HG03064 (cell line): Measurements from ENCODE around the gene NAA80.
"Not testable (repeated sequence)": the region's sequence is repeated elsewhere in the genome, so short reads cannot be mapped to it uniquely, and the experiment has no call there.

ENCODE experiments used
- ATAC-seq: cut with Tn5 transposase; IDR thresholded peaks from one replicate; pipeline ENCODE4 v1.9.1; 2021; ENCODE audit warnings: low read depth; ENCODE audit not compliant: unreplicated experiment

The NAA80 gene

GRCh38 chr3:50272911-50273688 is 26.1 kb downstream of the NAA80 start:
- peak; percentile 67 for ATAC-seq

DNA sequence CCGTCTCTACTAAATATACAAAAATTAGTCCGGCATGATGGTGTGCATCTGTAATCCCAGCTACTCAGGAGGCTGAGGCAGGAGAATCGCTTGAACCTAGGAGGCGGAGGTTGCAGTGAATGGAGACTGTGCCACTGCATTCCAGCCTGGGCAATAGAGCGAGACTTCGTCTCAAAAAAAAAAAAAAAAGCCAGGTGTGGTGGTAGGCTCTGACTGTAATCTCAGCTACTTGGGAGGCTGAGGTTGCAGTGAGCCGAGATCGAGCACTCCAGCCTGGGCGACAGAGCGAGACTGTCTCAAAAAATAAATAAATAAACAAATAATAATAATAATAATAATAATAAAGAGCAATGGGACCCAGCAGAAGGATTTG is 26.7 kb downstream of the NAA80 start:
- not testable (repeated sequence) for ATAC-seq

DNA sequence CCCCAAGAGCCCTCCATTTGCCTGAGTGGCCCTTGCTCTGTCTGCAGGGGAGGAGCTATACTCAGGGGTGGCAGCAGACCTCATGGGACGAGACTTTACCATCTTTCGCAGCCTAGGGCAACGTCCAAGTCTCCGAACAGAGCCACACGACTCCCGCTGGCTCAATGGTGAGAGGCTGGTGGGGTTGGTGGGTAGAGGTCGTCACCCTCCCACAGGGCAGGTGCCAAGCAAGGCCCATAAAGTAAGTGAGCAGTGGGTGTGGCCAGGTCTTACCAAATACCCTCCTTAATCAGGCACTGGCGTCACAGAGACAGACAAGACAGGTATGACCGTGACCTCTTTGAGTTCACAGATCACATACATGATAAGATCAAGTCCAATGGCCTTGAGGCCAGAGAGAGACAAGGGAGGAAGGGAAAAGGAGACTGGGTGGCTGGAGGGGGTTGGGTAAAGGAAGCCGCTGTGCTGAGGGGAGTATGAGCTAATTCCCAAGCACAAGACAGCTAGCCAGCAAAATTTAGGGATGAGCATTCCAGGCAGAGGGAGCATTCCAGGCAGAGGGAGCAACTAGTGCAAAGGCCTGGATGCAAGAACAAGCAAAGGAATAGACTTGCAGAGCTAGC is 27.8 kb downstream of the NAA80 start:
- ATAC-seq, result no peak

GRCh38 chr3:50270422-50271224 is 28.6 kb downstream of the NAA80 start:
- ATAC-seq, result no peak

DNA sequence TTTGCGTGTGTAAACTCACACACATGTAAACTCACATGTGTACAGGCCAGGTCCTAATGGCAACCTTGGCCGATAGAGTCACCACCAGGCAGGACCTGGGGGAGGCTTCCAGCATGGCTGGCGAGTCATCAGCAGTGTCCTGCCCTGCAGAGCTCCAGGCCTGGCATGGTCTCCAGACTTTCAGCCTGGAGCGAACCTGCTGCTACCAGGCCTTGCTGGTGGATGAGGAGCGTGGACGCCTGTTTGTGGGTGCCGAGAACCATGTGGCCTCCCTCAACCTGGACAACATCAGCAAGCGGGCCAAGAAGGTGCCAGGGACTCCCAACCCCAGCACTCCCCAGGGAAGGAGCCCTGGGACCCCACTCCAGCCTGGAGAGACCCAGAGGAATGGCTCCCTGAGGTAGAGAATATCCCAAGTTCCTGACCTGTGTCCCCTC is 29.2 kb downstream of the NAA80 start:
- ATAC-seq, result no peak

DNA sequence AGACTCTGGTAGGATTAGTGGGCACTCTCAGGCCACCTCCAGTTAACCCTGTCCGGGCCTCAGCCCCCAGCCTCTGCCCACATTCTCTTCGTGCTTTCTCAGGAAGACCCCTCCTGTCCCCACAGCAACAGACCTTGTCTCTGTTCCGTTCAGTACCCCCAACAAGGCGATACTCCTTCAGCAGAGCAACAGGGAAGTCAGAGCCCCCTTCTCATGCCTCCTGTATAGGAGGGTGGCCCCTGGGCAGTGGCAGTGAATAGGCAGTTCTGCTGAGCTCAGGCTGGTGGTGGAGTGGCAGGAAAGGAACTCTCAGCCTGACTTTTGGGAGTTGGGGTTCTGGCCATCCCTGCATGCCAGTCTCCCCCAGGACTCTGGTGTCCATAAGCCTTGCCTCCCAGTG is 29.7 kb downstream of the NAA80 start:
- ATAC-seq, result no peak

GRCh38 chr3:50268703-50269451 is 30.3 kb downstream of the NAA80 start, which contains the start of gene SEMA3B:
Gene SEMA3B, plus strand, starts transcription at chr3:50269147. Its CDS starts 94 bp downstream, at chr3:50269241.
- no peak for ATAC-seq

DNA sequence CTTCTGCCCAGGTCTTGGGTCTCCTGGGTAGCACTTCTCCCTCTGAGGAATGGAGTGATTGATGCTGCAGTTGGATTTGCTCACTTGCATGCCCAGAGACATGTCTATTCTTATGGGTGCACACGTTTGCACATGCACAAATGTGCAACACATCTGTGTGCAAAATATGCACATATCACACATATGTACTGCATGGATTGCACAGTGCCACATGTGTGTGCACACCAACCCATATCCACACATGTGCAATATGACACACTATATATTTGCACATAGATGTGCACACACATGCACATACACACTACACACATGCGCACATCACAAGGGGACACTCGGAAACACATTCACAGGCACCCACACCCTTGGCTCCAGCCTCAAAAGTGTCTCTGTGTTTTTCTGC is 30.9 kb downstream of the NAA80 start:
- no peak for ATAC-seq

GRCh38 chr3:50267280-50267913 is 31.8 kb downstream of the NAA80 start:
- ATAC-seq, result no peak

DNA sequence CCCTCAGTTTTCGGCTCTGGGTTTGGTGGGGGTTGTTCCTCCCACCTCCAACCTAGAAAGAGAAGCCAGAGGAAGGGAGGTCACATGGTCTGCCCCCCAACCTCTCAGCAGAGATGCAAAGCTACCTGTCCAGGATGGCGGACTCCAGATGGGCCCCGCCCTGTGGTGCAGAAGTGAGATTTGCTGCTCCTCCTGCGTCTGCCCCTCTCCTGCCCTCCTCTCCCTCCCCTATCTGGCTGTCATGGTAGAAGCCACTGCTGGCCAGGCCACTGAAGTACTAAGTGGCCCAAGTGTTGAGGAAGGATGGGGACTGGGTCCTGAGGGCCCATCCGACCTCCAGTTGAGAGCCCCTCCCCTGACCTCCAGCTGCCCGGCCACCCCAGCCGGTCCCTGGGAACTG is 32.4 kb downstream of the NAA80 start:
- ATAC-seq, result no peak

DNA sequence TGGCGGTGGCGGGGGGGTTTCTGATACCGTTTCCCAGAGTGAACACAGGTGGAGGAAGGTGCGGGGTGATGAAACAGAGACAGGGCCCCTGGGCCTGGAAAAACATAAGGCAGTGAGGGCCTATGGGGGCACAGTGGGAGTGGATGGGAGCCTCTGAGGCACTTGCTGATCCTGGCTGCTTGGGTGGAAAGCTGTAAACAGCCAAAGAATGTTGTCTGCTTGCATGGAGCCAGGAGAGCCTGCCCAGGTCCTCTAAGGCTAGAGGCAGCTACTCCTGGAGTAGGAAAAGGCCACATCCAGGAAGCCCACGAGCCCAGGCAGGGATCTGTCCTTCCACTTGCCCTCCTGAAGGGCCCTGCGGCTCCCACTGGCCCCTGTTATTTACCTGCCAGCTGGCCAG is 33.2 kb downstream of the NAA80 start:
- ATAC-seq, result no peak

DNA sequence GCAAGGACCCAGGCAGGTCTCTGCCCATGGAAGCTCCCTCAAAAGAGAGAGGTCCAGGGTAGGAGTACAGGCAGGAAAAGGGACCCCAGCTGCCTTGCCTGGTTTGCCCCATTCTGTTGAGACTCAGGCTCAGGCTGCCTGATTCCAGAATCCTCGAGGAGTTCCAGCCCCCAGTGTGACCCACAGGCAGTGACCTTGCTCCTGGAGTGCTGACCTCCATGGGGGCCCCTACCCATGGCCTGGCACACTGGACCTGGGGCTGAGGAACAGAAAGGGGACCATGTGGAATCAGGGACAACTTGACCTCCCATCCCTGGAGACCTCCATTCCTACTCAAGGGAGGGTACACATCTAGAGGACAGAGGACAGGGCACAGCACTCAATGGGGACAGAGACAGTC is 33.6 kb downstream of the NAA80 start:
- ATAC-seq, result no peak

DNA sequence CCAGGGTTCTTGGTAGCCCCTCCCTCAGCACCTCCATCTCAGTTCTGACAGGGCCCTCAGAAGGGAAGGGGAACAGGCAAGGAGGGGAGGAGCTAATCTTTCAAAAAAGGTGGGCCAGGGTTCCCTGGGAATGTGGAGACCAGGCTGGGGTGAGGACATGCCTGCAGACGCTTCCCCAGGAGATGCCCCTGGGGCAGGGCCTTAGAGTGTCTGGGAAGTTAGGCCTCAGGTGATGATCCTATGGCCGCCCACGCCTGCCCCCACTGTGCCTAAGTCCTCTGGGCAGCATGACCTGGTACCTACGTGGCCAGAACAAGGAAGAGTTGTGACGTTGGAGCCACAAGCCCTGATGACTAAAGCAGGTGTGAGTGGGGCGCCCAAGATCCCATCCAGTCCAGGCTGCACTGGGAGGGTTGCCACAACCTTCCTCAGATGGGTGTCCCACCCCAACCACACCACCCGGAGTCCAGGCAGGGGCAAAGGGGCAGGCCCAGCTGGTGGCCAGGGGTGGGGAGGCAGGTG is 34.2 kb downstream of the NAA80 start:
- ATAC-seq, result no peak

DNA sequence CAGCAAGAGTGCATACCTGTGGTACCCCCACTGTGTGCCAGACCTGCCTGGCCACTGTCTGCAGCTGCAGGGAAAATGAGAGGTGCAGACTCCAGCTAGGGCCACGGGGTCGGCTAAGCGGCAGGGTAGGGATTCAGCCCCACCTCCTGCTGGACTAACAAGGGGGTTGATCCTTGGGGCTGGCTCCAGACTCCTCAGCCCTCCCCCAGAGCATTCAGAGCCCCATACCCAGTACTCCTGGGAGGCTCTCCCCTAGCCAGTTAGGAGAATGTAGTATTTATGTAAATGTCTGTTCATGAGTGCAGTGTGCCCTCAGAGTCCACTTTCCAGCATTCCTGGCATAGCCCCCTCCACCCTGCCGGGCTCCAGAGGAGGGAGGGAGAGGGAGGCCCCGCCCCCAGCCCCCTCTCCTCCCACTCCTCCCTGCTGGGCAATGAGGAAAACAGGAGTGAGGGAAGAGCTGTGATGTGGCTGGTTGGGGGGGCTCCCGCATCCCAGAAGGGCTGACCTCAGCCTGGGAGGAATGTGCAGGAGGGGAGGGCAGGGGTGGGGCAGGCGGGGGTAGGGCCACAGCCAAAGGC is 34.7 kb downstream of the NAA80 start:
- ATAC-seq, result no peak

DNA sequence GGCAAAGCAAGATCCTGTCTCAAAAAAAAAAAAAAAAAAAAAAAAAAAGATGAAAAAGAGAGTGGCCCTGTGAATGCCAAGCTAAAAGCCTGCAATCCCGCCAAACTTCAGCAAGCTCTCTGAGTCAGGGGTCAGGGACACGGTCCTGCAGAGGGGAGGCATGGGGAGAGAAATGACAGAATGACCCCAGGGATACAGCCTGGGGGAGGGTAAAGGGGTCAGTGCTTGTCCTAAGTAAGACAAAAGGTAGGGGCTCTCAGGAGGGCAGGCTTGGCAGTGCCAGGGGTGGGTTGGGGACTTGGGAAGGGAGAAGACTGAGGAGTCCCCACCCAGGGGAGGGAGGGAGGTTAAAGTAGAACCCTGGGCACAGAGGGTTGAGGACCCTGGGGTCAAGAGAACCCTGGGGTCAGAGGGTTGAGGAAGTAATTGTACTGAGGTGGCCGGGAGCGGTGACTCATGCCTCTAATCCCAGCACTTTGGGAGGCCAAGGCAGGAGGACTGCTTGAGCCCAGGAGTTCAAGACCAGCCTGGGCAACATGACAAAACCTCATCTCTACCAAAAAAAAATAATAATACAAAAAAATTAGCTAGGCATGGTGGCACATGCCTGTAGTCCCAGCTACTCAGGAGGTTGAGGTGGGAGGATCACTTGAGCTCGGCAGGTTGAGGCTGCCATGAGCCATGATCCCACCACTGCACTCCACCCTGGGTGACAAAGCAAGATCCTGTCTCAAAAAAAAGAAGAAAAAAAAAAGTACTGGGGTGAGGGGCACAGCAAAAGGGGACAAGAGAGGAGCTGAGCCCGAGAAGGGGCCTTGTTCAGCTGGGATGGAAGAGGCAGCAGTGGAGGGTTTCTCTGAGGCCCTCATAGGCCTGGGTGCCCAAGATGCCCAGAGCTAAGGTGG is 35.5 kb downstream of the NAA80 start:
- no peak for ATAC-seq

DNA sequence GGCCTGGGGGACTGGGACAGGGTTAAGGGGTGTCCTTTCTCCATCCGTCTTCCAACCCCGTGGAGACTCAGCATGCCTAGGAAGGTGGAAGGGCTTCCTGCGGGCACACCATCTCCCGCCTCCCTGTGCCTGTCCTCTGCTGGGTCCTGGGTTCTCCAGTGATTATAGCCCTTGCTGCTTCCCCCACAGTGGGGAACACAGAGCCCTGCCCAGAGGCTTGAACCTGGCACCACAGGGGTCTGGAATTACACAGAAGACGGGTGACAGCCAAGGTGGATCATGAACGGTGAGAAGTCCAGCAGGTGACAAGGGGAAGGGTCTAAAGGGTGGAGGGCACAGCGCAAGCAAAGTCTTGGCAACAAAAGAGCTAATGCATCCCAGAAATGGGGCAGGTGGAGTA is 36.4 kb downstream of the NAA80 start:
- ATAC-seq, result no peak

GRCh38 chr3:50262200-50262599 is 37.0 kb downstream of the NAA80 start:
- not testable (repeated sequence) for ATAC-seq

GRCh38 chr3:50261505-50261904 is 37.7 kb downstream of the NAA80 start:
- no peak for ATAC-seq
